ENCODE measurements around the gene CITED4.

Gene CITED4

DNA sequence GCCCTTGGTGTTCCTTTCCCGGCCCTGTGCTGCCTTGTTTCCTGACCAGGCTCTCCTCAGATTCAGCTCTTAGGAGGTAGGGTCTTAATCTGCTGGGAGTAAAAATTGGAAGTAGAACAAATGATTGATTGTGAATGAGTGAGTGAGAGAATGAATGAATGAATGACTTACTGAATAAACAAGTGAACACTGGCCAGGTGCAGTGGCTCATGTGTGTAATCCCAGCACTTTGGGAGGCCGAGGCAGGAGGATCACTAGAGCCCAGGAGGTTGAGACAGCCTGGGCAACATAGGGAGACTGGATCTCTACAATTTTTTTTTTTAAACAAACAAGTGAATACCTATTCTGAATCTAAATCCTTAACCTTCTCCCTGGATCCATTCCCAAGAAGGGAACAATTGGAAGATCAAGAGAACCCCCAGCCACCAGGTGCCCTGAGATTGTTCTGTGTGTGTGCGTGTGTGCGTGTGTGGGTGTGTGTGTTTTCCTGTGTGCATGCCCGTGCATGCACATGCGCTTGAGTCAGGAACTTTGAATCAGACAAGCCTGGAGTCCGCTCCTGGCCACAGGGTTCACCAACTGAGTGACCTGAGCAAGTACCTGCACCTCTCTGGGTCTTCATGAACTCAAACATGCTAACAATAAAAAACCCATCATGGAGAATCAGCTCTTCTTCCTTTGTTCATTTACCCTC, 24.3 kb upstream of the CITED4 start:
- no peak for DNase-seq

DNA sequence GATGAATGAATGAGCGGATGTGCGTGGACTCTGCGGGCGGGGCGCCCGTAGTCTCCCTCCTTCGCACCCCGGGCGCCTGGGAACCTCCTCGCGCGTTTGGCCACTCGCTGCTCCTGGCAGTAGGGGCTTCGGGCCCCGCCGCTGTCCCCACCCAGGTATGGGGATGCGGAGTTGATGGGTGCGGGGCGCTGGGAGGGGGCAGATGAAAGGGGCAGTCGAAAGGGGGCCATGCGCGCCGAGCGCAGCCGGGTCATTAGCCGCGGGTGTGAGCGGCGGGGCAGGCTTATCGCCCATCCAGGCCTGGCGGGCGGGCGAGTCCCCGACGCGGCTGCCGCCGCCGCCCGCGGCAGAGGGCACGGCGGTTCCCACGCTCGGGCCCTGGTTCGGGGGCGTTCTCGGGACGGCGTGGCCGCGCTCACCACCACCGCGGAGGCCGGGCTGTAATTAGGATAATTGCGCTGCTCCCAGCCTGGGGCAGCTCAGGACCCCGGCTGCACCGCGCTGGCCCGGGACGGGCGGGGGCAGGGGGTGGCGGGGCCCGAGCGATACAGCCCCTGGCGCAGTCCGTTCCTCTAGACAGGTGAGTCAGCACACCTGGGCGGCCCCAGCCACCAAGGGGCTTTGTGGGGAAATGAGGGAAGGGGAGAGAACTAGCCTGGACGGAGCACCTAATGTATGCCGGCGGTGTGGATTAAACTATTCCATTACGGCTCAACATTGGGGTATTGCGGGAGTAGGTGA, 22.1 kb upstream of the CITED4 start:
- no peak for DNase-seq

DNA sequence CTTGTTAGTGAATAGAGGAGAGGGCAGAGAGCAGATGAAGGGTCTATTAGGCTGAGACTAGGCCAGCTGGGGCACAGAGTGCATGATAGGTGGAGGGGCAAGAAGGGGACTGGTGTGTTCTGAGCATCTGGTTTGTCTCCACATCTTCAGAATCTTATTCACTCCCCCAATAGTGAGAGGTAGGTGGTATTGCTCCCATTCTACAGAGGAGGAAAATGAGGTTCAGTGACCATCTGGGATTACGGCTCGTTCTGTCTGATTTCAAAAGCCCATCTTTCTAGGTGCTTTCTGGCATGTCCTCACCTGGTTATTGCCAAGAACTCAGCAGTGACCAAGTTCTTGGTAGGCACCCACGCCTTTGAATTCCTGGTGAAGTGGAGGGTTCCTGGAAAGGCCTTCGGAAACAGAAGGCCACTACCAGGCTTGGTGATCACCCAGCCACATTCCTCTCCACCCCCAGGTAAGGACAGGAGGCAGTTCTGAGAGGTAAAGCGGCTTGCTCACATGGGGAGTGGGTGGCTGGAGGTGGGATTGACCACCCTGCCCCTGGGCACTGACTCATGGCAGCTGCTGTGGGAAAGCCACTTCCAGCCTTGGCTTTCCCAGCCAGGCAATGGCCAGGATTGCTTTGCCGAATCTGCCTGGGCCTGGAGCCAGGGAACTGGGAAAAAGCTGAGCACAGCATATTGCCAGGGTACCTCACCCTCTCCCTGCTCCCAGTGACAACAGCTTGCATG, 18.8 kb upstream of the CITED4 start:
- no peak for DNase-seq

DNA sequence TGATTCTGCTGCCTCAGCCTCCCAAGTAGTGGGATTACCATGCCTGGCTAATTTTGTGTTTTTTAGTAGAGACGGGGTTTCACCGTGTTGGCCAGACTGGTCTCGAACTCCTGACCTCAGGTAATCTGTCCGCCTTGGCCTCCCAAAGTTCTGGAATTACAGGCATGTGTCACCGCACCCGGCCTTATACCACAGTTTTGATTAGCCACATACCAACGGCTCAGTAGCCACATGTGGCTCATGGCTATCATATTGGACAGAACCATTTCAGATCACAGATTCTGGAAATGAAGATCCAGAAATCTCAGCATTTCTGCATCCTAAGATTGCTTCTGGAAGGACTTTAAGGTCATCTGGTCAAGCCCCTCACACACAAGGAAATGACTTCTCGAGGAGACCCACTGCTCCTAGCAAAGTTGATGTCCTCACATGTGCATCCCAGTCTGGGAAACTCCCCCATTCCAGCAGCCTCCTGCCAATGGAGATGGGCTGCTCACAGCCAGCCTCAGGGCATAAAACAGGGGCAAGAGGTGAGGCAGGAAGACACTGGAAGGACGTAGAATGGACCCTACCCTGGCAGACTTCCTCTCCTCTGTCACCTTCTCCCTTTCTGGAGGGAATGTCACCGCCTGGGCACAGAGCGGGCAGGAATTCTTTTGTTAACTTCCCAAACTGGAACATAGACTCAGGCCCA, 17.5 kb upstream of the CITED4 start:
- DNase-seq: no peak

DNA sequence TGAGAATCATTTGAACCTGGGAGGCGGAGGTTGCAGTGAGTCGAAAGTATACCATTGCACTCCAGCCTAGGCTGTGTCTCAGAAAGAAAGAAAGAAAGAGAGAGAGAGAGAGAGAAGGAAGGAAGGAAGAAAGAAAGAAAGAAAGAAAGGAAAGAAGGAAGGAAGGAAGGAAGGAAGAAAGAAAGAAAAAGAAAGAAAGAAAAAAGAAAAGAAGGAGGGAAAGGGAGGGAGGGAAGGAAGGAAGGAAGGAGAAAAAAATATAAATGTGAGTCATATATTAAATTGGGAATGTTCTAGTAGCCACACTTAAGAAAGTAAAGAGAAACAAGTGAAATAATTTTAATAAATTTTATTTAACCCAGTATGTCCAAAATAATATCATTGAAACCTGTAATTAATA, 16.7 kb upstream of the CITED4 start:
- no peak for DNase-seq

DNA sequence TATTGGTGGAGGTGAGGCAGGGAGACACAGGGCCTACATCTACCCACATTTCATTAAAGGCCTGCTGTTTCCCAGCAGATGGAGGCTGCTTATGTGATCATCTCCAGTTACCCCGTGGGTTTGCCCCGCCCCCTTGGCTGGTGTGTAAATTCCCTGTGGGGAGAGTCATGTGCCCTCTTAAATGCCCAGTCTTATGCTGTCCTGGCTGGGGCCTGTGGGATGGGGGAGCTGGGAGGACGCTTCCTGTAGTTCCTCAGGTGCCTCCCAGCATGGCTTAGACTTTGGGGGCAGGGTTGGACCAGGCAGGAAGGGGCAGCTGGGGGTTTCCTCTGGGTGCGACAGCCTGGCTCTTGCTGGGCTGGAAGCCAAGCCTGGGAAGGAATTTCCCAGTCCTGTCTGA, 15.5 kb upstream of the CITED4 start:
- peak in 6 of 51 donors; percentile 4 to 24 (median 14) for DNase-seq

DNA sequence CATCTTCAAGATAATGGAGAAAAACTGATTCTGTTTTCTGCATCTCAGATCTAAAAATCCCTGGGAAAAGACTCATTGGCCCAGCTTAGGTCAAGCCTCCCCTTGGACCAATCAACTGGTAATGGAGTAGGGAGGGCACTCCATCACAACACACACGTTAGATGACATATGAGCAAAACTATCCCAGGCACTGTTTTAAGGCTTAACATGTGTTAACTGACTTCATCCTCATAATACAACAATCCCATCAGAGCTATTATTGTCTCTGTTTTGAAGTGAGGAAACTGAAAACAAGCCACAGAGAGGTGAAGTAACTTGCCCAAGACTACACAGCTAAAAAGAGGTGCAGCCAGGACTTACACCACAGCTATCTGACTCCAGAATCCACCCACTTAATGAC, 14.7 kb upstream of the CITED4 start:
- no peak for DNase-seq

DNA sequence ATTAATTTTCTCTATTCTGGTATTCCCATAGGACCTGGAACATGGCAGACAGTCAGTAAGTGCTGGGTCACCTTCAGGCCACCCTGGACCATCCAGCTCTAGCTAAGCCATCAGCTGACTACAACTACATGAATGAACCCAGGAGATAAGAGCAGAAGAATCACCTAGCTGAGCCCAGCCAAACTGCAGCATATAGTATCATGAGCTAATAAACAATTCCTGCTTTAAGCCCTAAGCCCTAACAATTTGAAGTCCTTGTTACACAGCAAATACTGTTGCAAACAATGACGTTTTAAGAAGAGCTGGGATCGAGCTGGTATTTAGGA, 14.2 kb upstream of the CITED4 start:
- no peak for DNase-seq

DNA sequence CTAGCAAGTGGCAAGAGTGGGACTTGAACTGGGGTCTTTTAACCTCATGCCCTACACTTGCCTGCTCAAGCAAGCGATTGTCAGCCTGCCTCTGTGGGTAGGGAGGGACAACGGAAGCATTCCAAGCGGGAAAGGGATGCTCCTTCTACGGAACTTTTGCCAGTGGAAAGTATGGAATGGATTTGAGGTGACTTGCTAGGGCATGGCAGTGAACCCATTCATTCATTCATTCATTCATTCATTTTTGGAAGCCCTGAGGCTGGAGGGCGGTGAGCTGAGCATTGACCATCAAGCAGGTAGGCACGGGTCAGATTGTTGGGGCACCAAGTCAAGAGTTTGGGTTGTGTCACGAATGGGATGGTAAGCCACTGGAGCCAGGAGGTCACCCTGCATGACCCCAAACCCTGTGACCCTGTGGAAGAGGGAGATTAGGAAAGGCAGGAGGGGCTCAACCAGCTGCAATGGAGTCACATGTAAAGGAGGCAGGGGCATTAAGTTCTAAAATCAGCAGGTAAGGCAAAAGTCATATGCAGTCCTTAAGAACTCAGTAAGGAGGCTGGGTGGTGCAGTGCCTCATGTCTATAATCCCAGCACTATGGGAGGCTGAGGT, 11.8 kb upstream of the CITED4 start:
- DNase-seq: no peak

DNA sequence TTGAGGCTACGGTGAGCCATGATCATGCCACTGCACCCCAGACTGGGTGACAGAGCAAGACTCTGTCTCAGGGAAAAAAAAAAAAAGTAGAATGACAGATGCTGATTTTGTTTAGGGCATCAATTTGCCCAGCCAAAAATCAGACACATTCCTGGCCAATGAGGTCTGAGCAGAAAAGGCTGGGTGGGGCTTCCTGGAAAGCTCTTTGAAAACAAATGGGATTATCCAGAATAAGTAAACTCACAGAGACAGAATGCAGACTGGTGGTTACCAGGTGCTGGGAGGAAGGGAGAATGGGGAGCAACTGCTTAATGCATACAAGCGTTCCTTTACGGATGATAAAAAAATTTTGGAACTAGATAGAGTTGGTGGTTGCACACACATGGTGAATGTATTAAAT, 10.1 kb upstream of the CITED4 start:
- no peak for DNase-seq

DNA sequence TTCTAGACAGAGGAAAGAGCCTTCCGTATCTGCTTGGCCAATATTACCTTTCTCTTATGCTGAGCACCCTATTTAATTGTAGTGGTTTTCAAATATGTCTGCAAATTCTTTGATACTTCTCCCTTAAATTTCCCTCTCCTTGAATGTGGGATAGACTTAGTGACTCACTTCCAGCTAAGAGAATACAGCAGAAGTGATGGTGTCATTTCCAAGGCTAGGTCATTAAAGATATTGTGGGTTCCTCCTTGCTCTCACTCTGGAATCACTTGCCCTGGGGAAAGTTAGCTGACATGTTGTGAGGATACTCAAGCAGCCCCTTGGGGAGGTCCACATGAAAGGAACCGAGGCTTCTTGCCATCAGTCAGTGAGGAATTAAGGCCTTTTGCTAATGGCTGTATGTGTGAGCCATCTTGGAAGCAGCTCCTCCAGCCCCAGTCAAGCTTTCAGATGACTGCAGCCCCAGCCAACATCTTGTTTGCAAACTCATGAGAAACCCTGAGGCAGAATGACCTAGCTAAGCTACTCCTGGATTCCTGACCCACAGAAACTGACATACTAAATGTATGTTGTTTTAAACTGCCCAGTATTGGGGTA, 8.1 kb upstream of the CITED4 start:
- DNase-seq: no peak

DNA sequence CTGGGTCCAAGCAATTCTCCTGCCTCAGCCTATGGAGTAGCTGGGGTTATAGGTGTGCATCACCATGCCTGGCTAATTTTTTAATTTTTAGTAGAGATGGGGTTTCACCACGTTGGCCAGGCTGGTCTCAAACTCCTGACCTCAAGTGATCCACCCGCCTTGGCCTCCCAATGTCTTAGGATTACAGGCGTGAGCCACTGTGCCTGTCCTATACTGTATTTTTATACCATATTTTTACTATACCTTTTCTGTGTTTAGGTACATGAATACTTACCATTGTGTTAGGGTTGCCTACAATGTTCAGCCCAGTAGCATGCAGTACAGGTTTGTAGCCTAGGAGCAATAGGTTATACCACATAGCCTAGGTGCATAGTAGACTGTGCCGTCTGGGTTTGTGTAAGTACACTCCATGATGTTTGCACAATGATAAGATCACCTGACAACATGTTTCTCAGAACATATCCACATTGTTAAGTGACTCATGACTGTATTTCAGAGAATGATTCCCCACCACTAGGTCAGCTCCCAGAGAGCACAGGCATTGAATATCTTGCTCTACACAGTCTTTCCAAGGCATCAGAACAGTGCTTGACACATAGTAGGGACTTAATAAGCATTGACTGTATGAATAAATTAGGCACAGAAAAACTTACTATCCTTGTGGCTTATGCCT, 6.0 kb upstream of the CITED4 start:
- no peak for DNase-seq

DNA sequence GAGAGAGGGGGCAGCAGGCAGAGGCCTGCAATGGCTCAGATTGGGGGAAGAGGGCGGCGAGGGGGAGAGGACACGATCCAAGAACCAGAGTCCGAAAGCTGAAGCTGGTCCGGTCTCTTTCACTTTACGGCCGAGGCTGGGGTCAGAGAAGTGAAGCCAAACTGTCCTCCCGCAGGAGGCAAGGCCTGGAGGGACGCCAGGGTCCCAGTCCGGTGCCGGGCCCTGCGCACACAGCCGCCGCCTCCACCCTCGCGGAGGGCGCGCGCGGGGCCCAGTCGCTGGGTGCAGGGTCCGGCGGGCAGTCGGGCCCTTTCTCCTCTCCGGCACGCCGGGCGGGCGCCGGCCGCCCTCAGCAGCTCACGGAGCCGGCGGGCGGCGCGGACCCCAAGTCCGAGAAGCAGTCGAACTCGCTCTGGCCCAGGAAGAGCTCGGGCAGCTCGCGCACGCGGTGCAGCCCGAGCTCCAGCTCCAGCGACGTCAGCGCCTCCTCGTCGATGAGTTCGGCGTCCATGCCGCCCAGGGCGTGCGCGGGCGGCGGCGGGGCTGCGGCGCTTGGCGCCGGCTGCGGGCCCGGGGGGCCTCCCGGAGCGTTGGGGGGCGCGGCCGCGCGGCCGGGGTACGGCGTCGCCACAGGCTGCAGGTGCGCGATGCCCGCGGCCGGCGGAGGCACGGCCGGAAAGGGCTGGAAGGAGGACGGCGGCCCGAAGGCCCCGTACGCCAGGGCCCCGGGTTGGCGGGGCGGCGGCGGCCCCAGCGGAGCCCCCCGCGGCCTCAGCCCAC, 749 bp downstream of the CITED4 start:
- peak in 6 of 51 donors; percentile 21 to 39 (median 26) for DNase-seq

DNA sequence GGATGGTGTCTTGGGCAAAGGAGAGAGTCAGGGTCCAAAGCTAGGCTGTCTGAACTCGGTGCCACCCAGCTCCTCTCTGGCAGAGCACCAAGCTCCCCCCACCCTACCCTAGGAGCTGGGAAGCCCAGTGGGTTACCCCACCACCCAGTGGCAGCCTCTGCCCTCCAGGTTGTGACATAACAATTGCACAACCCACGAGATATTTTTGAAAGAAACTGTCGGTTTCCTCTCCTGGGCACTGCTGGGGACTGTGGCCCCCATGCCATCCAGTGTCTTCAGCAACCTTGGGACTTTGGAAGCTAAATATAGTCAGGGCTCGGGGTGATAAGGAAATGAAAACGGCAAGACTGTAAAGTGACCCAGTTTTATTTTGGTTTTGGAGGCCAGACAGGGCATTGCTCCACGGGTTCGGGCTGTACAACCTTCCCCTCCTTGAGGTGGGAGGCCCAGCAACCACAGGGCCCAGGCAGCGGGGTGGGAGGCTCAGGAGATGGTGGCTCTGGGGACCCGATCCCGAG, 1.4 kb downstream of the CITED4 start:
- peak in 1 of 51 donors; percentile 22 for DNase-seq

DNA sequence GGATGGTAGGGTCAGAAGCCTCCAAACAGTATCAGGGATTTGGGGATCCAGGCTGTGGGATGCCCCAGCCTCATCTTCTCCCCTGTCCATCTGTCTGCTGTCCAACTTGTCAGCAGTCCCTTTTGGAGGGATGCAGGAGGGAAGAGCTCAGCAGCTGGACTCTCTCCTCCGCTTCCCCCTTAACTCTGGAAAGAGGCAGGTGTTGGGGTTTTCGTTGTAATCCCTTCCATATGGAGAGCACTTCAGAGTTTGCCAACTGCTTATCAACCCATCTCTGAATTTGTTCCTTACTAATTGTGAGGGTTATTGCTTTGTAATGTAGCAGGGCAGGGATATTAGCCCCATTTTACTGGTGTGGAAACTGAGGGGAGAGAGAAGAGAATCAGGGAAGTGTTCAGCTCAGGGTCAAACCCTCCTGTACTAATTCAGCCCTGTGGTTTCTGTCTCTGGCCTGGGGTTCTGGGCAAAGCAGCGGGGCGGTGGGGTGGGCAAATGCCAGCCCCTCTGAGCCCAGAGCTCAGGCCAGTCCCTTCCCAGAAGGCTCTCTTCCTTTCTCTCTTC, 3.2 kb downstream of the CITED4 start:
- DNase-seq: no peak

DNA sequence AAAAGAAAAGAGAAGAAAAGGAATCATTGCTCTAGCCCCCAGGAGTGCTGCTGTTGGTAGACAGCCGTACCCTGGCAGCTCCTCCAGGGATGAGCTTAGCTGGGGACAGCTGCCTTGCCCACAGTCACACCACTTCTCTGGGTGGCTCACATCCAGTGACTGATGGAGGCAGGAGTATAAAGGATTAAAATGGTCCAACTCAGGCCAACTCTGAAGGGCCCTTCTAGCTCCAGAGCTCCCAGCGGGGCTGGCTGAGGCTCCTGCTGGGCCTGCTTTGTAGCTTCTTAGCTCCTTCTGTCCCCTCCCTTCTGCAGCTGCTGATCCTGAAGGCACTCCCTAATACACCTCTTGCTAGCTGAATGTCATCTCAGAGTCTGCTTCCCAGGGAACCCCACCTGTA, 4.4 kb downstream of the CITED4 start:
- DNase-seq: no peak

DNA sequence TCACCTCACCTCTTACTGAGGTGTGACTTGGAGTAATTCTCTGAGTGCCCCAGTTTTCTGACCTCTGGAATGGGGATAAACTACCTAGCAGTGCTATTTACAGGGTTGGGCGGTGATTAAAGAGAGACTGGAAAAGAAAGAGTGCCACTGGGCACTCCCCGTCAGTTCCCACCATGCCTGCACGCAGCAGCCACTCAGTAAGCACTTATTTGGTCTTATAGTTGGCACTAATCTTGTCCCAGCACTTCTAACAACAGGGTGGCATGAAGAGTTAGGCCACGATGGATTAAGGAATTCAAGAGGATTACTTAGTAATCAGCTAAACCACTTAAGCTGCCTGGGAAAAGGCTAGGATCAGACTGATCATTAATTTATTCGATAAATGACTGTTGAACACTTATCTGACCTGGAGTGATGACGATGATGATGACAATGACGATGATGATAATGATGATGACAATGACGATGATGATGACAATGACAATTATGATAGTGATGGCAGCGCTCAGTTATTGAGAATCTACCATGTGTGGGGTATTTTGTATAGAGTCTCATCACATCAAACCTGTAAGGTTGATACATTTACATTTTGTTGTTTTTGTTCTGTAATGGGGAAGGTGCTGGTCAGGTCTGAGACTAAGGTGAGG, 5.4 kb downstream of the CITED4 start:
- no peak for DNase-seq

DNA sequence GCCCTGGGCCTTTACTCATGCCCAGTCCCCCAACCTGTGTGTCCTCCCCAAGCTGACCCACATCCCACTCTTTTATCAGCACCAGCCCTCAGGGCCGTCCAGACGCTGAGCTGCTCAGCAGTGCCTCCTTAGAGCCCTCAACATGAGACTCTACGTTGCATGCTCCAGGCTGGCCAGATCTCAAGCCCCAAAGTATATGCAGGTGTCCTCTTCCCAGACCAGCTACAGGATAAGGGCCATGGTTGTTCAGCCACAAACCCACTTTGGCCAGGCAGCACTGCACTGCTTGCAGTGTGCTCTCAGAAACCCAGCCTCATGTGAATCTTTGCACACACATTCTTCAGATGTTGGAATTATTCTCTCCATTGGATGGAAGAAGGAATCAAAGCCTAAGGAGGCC, 6.0 kb downstream of the CITED4 start:
- DNase-seq: no peak

DNA sequence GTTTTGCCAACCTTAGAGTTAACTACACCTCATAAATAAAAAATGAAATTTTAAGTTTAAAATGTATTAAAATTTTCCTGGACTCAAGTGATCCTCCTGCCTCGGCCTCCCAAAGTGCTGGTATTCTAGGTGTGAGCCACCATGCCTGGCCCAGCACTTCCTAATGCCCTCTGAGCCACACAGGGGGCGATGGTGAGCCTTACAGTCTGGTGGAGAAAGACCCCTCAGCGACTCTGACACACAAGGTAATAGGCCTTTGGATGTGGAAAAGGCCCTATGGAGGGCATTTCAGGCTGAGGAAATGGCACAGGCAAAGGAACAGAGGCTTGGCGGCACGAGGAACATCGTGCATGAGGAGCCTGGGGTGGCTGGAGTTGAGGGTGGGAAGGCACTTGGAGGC, 6.7 kb downstream of the CITED4 start:
- DNase-seq: no peak
